Measurements from ENCODE around the gene VSTM4.

Gene VSTM4

GRCh38 chr10:49151481-49151880 is 36.2 kb upstream of the VSTM4 start:
- Histone ChIP-seq H3K9me3 (ENCODE audit: insufficient read depth, low read length) (no peaks in the 10 kb centered on the region), H2AFZ (ENCODE audit: low read depth, low read length) (no peak overlapping the region), H3K79me2 (ENCODE audit: low read length) (no peaks in the 10 kb centered on the region), H3K4me1 (ENCODE audit: low read length) (no peaks in the 10 kb centered on the region), H3K4me3 (ENCODE audit: low read length) (no peak overlapping the region), H3K9ac (ENCODE audit: low read length) (no peak overlapping the region), H3K4me2 (ENCODE audit: low read length) (no peak overlapping the region), H3K36me3 (replicated peaks; ENCODE audit: low read depth, low read length) (no peaks in the 10 kb centered on the region), H3K27me3 (ENCODE audit: low read depth, low read length) (no peaks in the 10 kb centered on the region), H4K20me1 (ENCODE audit: insufficient read depth, low read length) (no peaks in the 10 kb centered on the region), H3K27ac (ENCODE audit: low read length) (no peak overlapping the region)
- TF ChIP-seq CTCF (IDR thresholded peaks at IDR 0.05; ENCODE audit: low read depth, low read length) (no peak), EZH2phosphoT487 (IDR thresholded peaks at IDR 0.05; ENCODE audit: low read depth) (no peak)

GRCh38 chr10:49151025-49151445 is 35.7 kb upstream of the VSTM4 start:
- H3K9me3 ChIP-seq (ENCODE audit: insufficient read depth, low read length) = no peaks in the 10 kb centered on the region
- H3K9ac ChIP-seq (ENCODE audit: low read length) = no peak overlapping the region
- H3K27me3 ChIP-seq (ENCODE audit: low read depth, low read length) = no peaks in the 10 kb centered on the region
- H4K20me1 ChIP-seq (ENCODE audit: insufficient read depth, low read length) = no peaks in the 10 kb centered on the region
- H3K4me1 ChIP-seq (ENCODE audit: low read length) = no peaks in the 10 kb centered on the region
- no peaks in the 10 kb centered on the region for H3K79me2 ChIP-seq (ENCODE audit: low read length)
- H3K4me3 ChIP-seq (ENCODE audit: low read length) = no peak overlapping the region
- no peak overlapping the region for H3K4me2 ChIP-seq (ENCODE audit: low read length)
- no peaks in the 10 kb centered on the region for H3K36me3 ChIP-seq (replicated peaks; ENCODE audit: low read depth, low read length)
- TF ChIP-seq CTCF (IDR thresholded peaks at IDR 0.05; ENCODE audit: low read depth, low read length) (no peak), EZH2phosphoT487 (IDR thresholded peaks at IDR 0.05; ENCODE audit: low read depth) (no peak)
- H2AFZ ChIP-seq (ENCODE audit: low read depth, low read length) = no peak overlapping the region
- H3K27ac ChIP-seq (ENCODE audit: low read length) = no peak overlapping the region

- Histone ChIP-seq H3K79me2 (ENCODE audit: low read length) (no peaks in the 10 kb centered on the region), H3K36me3 (replicated peaks; ENCODE audit: low read depth, low read length) (no peaks in the 10 kb centered on the region), H2AFZ (ENCODE audit: low read depth, low read length) (no peak overlapping the region), H3K9ac (ENCODE audit: low read length) (no peak overlapping the region), H3K9me3 (ENCODE audit: insufficient read depth, low read length) (no peaks in the 10 kb centered on the region), H3K4me1 (ENCODE audit: low read length) (no peaks in the 10 kb centered on the region), H4K20me1 (ENCODE audit: insufficient read depth, low read length) (no peaks in the 10 kb centered on the region), H3K27ac (ENCODE audit: low read length) (no peak overlapping the region), H3K4me3 (ENCODE audit: low read length) (no peak overlapping the region), H3K4me2 (ENCODE audit: low read length) (no peak overlapping the region), H3K27me3 (ENCODE audit: low read depth, low read length) (no peaks in the 10 kb centered on the region)
- TF ChIP-seq EZH2phosphoT487 (IDR thresholded peaks at IDR 0.05; ENCODE audit: low read depth) (no peak), CTCF (IDR thresholded peaks at IDR 0.05; ENCODE audit: low read depth, low read length) (no peak)
Observed at GRCh38 chr10:49150426-49150825, 35.1 kb upstream of the VSTM4 start.

- TF ChIP-seq EZH2phosphoT487 (IDR thresholded peaks at IDR 0.05; ENCODE audit: low read depth) = no peak
- TF ChIP-seq CTCF (IDR thresholded peaks at IDR 0.05; ENCODE audit: low read depth, low read length) = no peak
- Histone ChIP-seq H3K4me2 (ENCODE audit: low read length) (no peak overlapping the region), H3K79me2 (ENCODE audit: low read length) (no peaks in the 10 kb centered on the region), H3K9ac (ENCODE audit: low read length) (no peak overlapping the region), H3K4me1 (ENCODE audit: low read length) (no peaks in the 10 kb centered on the region), H3K27ac (ENCODE audit: low read length) (no peak overlapping the region), H4K20me1 (ENCODE audit: insufficient read depth, low read length) (no peaks in the 10 kb centered on the region), H2AFZ (ENCODE audit: low read depth, low read length) (no peak overlapping the region), H3K9me3 (ENCODE audit: insufficient read depth, low read length) (no peaks in the 10 kb centered on the region), H3K27me3 (ENCODE audit: low read depth, low read length) (no peaks in the 10 kb centered on the region), H3K4me3 (ENCODE audit: low read length) (no peak overlapping the region), H3K36me3 (replicated peaks; ENCODE audit: low read depth, low read length) (no peaks in the 10 kb centered on the region)
Observed at GRCh38 chr10:49149881-49150280, 34.6 kb upstream of the VSTM4 start.

All from OCI-LY3 (cell line).